HepG2 (cell line): ENCODE measurements around the gene C2orf49. TPM values are rescaled to one million over a fixed set of nuclear protein-coding genes. Genes with fewer than 3 reads are reported as not detected.
A peak's percentile ranks its signal among the peaks of the same experiment; 100 is the strongest.

Experiments used
- ARNT ChIP-seq: fragments of 450-650 bp; IDR thresholded peaks from 2 replicates; pipeline ENCODE4 v1.6.1; 2017
- CCDC6 ChIP-seq: sonication (generic); formaldehyde crosslinking; IDR thresholded peaks from 2 replicates; pipeline ENCODE4 v1.8.1; 2022; ENCODE audit warnings: mild to moderate bottlenecking, missing genetic modification reagents, moderate library complexity
- CEBPB ChIP-seq: IDR thresholded peaks from 2 replicates; pipeline ENCODE4 v1.6.1; 2011; ENCODE audit warnings: low read depth, low read length, improper control_type of control experiment, borderline replicate concordance
- CENPT ChIP-seq: sonication (generic); formaldehyde crosslinking; IDR thresholded peaks from 2 replicates; pipeline ENCODE4 v1.8.0; 2022; ENCODE audit warnings: low read depth, mild to moderate bottlenecking, moderate library complexity, missing genetic modification reagents
- CREM ChIP-seq, 2 experiments: sonication (generic) in 1 of 2; formaldehyde crosslinking in 1 of 2; IDR thresholded peaks; 2 replicates each; pipeline versions ENCODE4 v1.4.0 to v1.6.1; 2016 to 2020; ENCODE audit warnings: antibody characterized with exemption in 1 of 2, mild to moderate bottlenecking in 1 of 2, missing genetic modification reagents in 1 of 2
- NBN ChIP-seq: fragments of 450-650 bp; conservative IDR thresholded peaks from 2 replicates; pipeline ENCODE4 v1.6.1; 2017
- NR3C1 ChIP-seq: sonication (generic); formaldehyde crosslinking; IDR thresholded peaks from 2 replicates; pipeline ENCODE4 v1.4.0; 2020; ENCODE audit warnings: missing genetic modification reagents
- PBX2 ChIP-seq: IDR thresholded peaks from 2 replicates; pipeline ENCODE4 v1.6.1; 2016; ENCODE audit warnings: control low read depth
- PREB ChIP-seq: sonication (generic); formaldehyde crosslinking; IDR thresholded peaks from 2 replicates; pipeline ENCODE4 v1.4.0; 2020; ENCODE audit warnings: missing genetic modification reagents
- STAG1 ChIP-seq: sonication (generic); formaldehyde crosslinking; IDR thresholded peaks from 2 replicates; pipeline ENCODE4 v1.4.0; 2020; ENCODE audit warnings: missing genetic modification reagents
- TCF7L2 ChIP-seq: IDR thresholded peaks from 2 replicates; pipeline ENCODE4 v1.6.1; 2011; ENCODE audit warnings: mild to moderate bottlenecking, low read depth, low read length, moderate library complexity
- ZC3H4 ChIP-seq: sonication (generic); formaldehyde crosslinking; IDR thresholded peaks from 2 replicates; pipeline ENCODE4 v1.4.0; 2020; ENCODE audit warnings: missing genetic modification reagents, borderline replicate concordance
- ZFP91 ChIP-seq: sonication (generic); formaldehyde crosslinking; IDR thresholded peaks from 2 replicates; pipeline ENCODE4 v1.9.0; 2022; ENCODE audit warnings: missing genetic modification reagents, mild to moderate bottlenecking, borderline replicate concordance
- ZNF264 ChIP-seq: sonication (generic); formaldehyde crosslinking; IDR thresholded peaks from 2 replicates; pipeline ENCODE4 v1.4.0; 2020; ENCODE audit warnings: missing genetic modification reagents
- ZNF329 ChIP-seq: sonication (generic); formaldehyde crosslinking; IDR thresholded peaks from 2 replicates; pipeline ENCODE4 v1.9.0; 2021; ENCODE audit warnings: low read depth, mild to moderate bottlenecking, missing genetic modification reagents
- ZNF34 ChIP-seq: sonication (generic); formaldehyde crosslinking; IDR thresholded peaks from 2 replicates; pipeline ENCODE4 v1.4.0; 2020; ENCODE audit warnings: mild to moderate bottlenecking, missing genetic modification reagents, borderline replicate concordance
- ZNF414 ChIP-seq: sonication (generic); formaldehyde crosslinking; IDR thresholded peaks from 2 replicates; pipeline ENCODE4 v1.5.0; 2020; ENCODE audit warnings: missing genetic modification reagents
- ZNF558 ChIP-seq: sonication (generic); formaldehyde crosslinking; IDR thresholded peaks from 2 replicates; pipeline ENCODE4 v1.9.0; 2022; ENCODE audit warnings: mild to moderate bottlenecking, missing genetic modification reagents, borderline replicate concordance
- ZNF564 ChIP-seq: sonication (generic); formaldehyde crosslinking; IDR thresholded peaks from 2 replicates; pipeline ENCODE4 v1.8.1; 2023; ENCODE audit warnings: mild to moderate bottlenecking, missing genetic modification reagents
- ZNF644 ChIP-seq: IDR thresholded peaks from 2 replicates; pipeline ENCODE4 v1.6.1; 2016; ENCODE audit warnings: low read depth
- ZNF687 ChIP-seq: sonication (generic); formaldehyde crosslinking; IDR thresholded peaks from 2 replicates; pipeline ENCODE4 v1.5.1; 2020; ENCODE audit warnings: mild to moderate bottlenecking, missing genetic modification reagents, moderate library complexity
- ZNF781 ChIP-seq: sonication (generic); formaldehyde crosslinking; IDR thresholded peaks from 2 replicates; pipeline ENCODE4 v1.5.1; 2020; ENCODE audit warnings: borderline replicate concordance, mild to moderate bottlenecking, missing genetic modification reagents; ENCODE audit errors: not compliant biosample characterization
- polyA plus RNA-seq, 8 experiments: library from polyadenylated mRNA; depleted of rRNA in 3 of 8; stranded (reverse) in 7 of 8; unstranded in 1 of 8; fragments of >200 nt; fragmentation: Illumina TruSeq in 4 of 8; extraction: Trizol in 4 of 8; gene quantifications; 2 replicates each; pipeline versions ENCODE4 v1.2.1 to v1.2.3, GENCODE V29; 2011 to 2016; ENCODE audit warnings: low read depth in 4 of 8, missing spikeins in 1 of 8, mixed read lengths in 1 of 8; ENCODE audit not compliant: insufficient read depth in 1 of 8
- total RNA-seq, 5 experiments: library from RNA; depleted of rRNA; stranded (reverse); fragments of >200 nt; fragmentation: Illumina TruSeq; extraction: Trizol; gene quantifications; 2 replicates each; pipeline ENCODE4 v1.2.3, GENCODE V29; 2016; ENCODE audit warnings: low read depth in 1 of 5

Gene C2orf49
- total and polyA plus RNA-seq, 2 of the 13 experiments (the other 11 are each of a cell fraction or from before 2014, with no cell fraction given) = 24.7 to 28.8 TPM

GRCh38 chr2:105394951-105395611 lies 57.7 kb downstream of the C2orf49 start (continued):
- TF ChIP-seq PBX2 (CRISPR knock-in tag) (no peak), NR3C1 (no peak), ZNF644 (CRISPR knock-in tag) (peak; percentile 87), NBN (no peak), ARNT (no peak), ZNF687 (CRISPR knock-in tag) (peak; percentile 65), ZNF414 (0 out of 2 replicates have a peak, but pooled peaks have one; percentile 27), TCF7L2 (0 out of 2 replicates have a peak, but pooled peaks have one; percentile 36), PREB (CRISPR knock-in tag) (no peak), CEBPB (peak; percentile 78), ZNF329 (CRISPR knock-in tag) (no peak), ZNF34 (CRISPR knock-in tag) (no peak), CENPT (CRISPR knock-in tag) (no peak), ZNF264 (CRISPR knock-in tag) (no peak), ZNF558 (CRISPR knock-in tag) (no peak), ZC3H4 (CRISPR knock-in tag) (no peak), ZNF564 (CRISPR knock-in tag) (no peak), CREM (IDR thresholded peaks at IDR 0.05) (peak; percentile 49; the same call in 1 of the 2 replicates), CREM (CRISPR knock-in tag; IDR thresholded peaks at IDR 0.05) (no peak), CCDC6 (CRISPR knock-in tag) (no peak), ZNF781 (no peak), STAG1 (CRISPR knock-in tag) (no peak), ZFP91 (CRISPR knock-in tag) (no peak)
